ENCODE data around the gene SFPQ.
"Not testable (repeated sequence)": the region's sequence is repeated elsewhere in the genome, so short reads cannot be mapped to it uniquely, and the experiment has no call there.

SFPQ gene

GRCh38 chr1:35137590-35137989 is 55.4 kb downstream of the SFPQ start:
- not testable (repeated sequence) for DNase-seq

- DNase-seq = no peak
Measured at GRCh38 chr1:35136780-35137179, 56.2 kb downstream of the SFPQ start.

All from NCI-H774 (cell line).